Mesothelial cell of epicardium (in vitro differentiated cells): Measurements from ENCODE around the gene SMC3. TPM values are rescaled to one million over a fixed set of nuclear protein-coding genes. Genes with fewer than 3 reads are reported as not detected.

Source experiments
- DNase-seq, 2 experiments: peaks; one replicate each; pipeline ENCODE4 v3.0.0; 2021; ENCODE audit warnings: low spot score in 2 of 2; ENCODE audit not compliant: unreplicated experiment in 2 of 2
- H3K27ac Mint-ChIP-seq: 2 replicates; pipeline ENCODE4 v1.8.0; 2021; ENCODE audit warnings: mixed read lengths
- H3K27me3 Mint-ChIP-seq: 2 replicates; pipeline ENCODE4 v1.8.0; 2021; ENCODE audit warnings: low read depth, mixed read lengths
- H3K36me3 Mint-ChIP-seq: 2 replicates; pipeline ENCODE4 v1.8.0; 2021; ENCODE audit warnings: mixed read lengths
- H3K4me1 Mint-ChIP-seq: 2 replicates; pipeline ENCODE4 v1.8.0; 2021; ENCODE audit warnings: mixed read lengths
- H3K4me3 Mint-ChIP-seq: 2 replicates; pipeline ENCODE4 v1.8.0; 2021; ENCODE audit warnings: mild to moderate bottlenecking, moderate library complexity, mixed read lengths
- H3K9me3 Mint-ChIP-seq: 2 replicates; pipeline ENCODE4 v1.8.0; 2021; ENCODE audit warnings: mixed read lengths
- total RNA-seq: library from RNA; stranded (reverse); gene quantifications from 3 replicates; pipeline ENCODE4 v1.2.1, GENCODE V29; 2021
- TF ChIP-seq, protein P1 (sequence below): fragments of 200-600 bp; sonication (generic); IDR thresholded peaks from one replicate; pipeline ENCODE4 v1.5.0; 2021; ENCODE audit warnings: antibody characterized with exemption; ENCODE audit not compliant: unreplicated experiment

The SMC3 gene
- total RNA-seq, 1 donor from 2014 or later, result 47.2 TPM

DNA sequence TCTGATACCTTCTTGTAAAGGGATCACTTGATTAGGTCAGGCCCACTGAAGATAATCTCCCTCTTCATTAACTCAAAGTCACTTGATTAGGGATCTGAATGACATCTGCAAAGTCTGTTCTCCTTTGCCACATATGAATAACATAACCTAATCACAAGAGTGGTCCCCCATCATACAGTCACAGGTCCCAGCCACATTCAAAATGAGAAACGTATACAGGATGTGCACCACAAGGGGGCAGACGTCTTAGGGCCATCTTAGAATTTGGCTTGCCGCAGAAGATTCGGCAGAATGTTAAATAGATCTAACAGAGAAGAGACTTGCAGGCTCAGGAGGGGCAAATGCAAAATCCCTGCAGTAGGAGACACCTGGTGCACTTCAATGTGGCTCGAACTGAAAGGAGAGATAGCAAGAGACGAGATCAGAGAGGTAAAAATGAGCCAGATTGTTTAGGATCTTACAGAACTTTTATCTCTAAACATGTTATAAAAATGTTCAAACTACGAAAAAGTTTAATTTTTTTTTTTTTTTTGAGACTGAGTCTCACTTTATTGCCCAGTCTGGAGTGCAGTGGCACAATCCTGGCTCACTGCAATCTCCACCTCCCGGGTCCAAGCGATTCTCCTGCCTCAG is 10.4 kb upstream of the SMC3 start:
- Mint-ChIP-seq H3K9me3 (peaks cover 4% of the 10 kb centered on the region), H3K27ac (no peak overlapping the region), H3K4me3 (no peak overlapping the region), H3K27me3 (peaks cover 2% of the 10 kb centered on the region), H3K4me1 (peaks cover 7% of the 10 kb centered on the region), H3K36me3 (no peaks in the 10 kb centered on the region)
- TF ChIP-seq, protein P1, sequence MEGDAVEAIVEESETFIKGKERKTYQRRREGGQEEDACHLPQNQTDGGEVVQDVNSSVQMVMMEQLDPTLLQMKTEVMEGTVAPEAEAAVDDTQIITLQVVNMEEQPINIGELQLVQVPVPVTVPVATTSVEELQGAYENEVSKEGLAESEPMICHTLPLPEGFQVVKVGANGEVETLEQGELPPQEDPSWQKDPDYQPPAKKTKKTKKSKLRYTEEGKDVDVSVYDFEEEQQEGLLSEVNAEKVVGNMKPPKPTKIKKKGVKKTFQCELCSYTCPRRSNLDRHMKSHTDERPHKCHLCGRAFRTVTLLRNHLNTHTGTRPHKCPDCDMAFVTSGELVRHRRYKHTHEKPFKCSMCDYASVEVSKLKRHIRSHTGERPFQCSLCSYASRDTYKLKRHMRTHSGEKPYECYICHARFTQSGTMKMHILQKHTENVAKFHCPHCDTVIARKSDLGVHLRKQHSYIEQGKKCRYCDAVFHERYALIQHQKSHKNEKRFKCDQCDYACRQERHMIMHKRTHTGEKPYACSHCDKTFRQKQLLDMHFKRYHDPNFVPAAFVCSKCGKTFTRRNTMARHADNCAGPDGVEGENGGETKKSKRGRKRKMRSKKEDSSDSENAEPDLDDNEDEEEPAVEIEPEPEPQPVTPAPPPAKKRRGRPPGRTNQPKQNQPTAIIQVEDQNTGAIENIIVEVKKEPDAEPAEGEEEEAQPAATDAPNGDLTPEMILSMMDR, result peak; percentile 27
- no peak for DNase-seq

DNA sequence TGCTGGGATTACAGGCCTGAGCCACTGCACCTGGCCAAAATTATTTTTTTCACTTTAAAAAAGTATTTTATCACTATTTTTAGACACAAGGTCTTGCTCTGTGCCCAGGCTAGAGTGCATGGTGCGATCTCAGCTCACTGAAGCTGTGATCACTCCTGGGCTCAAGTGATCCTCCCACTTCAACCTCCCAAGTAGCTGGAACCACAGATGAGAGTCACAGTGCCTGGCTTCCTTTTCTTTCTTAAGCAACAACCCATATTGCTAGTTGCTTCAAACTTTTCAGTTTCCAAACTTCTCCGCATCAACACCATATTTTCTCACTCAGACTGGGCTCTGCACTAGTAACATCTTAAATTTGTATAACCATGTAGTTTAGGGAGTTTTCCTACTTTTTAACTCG is 9.5 kb upstream of the SMC3 start:
- no peaks in the 10 kb centered on the region for H3K36me3 Mint-ChIP-seq
- TF ChIP-seq, protein P1, result no peak
- DNase-seq, result no peak
- H3K27me3 Mint-ChIP-seq, result peaks cover 1% of the 10 kb centered on the region
- no peak overlapping the region for H3K27ac Mint-ChIP-seq
- H3K9me3 Mint-ChIP-seq, result peaks cover 4% of the 10 kb centered on the region
- peaks cover 7% of the 10 kb centered on the region for H3K4me1 Mint-ChIP-seq
- H3K4me3 Mint-ChIP-seq, result no peak overlapping the region

DNA sequence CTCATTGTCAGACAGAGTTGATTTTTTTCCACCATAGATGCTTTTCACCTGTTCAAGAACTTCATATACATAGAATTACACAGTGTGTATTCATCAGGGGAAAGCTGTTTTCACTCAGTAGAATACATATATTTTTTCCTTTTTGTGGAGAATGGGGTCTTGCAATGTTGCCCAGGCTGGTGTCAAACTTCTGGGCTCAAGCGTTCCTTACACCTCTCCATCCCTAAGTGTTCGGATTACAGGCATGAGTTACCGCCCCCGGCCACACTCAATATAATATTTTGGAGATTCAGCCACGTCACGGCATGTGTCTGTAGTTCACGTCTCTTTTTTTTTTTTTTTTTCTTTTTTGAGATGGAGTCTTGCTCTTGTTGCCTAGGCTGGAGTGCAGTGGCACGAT is 7.5 kb upstream of the SMC3 start:
- Mint-ChIP-seq H3K36me3 (no peaks in the 10 kb centered on the region), H3K27ac (no peak overlapping the region), H3K4me1 (peaks cover 4% of the 10 kb centered on the region), H3K27me3 (peaks cover 1% of the 10 kb centered on the region), H3K9me3 (peaks cover 4% of the 10 kb centered on the region), H3K4me3 (no peak overlapping the region)
- TF ChIP-seq, protein P1, result no peak
- DNase-seq, result no peak

DNA sequence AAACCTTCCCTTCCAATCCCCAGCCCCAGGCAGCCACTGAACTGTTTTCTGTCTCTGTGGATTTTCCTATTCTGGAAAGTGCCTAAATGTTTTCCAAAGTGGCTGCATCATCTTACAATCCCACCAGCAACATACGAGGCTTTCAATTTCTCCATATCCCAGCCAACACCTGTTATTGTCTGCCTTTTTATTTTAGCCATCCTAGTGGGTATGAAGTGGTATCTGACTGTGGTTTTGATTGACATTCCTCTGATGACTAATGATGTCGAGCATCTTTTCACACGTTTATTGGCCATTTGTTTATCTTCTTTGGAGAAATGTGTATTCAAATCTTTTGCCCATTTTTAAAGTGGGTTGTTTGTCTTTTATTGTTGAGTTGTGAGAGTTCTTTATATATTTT is 6.2 kb upstream of the SMC3 start:
- DNase-seq, result no peak
- H3K27ac Mint-ChIP-seq, result no peak overlapping the region
- H3K36me3 Mint-ChIP-seq, result no peaks in the 10 kb centered on the region
- TF ChIP-seq, protein P1, result no peak
- no peak overlapping the region for H3K4me3 Mint-ChIP-seq
- H3K27me3 Mint-ChIP-seq, result peaks cover 1% of the 10 kb centered on the region
- peaks cover 4% of the 10 kb centered on the region for H3K9me3 Mint-ChIP-seq
- peaks cover 4% of the 10 kb centered on the region for H3K4me1 Mint-ChIP-seq

DNA sequence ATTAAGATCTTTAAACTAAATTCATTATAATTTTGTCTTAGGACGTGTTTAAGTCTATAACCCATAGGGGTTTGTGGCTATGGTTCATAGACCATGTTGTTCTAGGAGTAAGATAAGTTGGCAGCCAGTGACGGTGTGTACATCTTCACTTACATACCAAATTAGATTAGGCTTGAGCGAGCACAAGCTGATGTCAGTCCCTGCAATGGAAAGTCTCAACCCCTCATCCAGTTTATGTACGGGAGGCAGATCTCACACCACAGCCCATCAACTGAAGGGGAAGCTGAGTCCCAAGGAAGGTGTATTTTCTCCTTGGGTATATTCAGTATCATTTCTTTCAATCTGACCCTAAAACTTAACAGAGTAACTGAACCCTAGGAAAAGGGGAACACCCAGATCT is 5.1 kb upstream of the SMC3 start:
- no peaks in the 10 kb centered on the region for H3K36me3 Mint-ChIP-seq
- no peak overlapping the region for H3K27ac Mint-ChIP-seq
- H3K27me3 Mint-ChIP-seq, result peaks cover 1% of the 10 kb centered on the region
- TF ChIP-seq, protein P1, result no peak
- H3K4me3 Mint-ChIP-seq, result no peak overlapping the region
- H3K9me3 Mint-ChIP-seq, result peaks cover 4% of the 10 kb centered on the region
- no peak for DNase-seq
- peaks cover 10% of the 10 kb centered on the region for H3K4me1 Mint-ChIP-seq

DNA sequence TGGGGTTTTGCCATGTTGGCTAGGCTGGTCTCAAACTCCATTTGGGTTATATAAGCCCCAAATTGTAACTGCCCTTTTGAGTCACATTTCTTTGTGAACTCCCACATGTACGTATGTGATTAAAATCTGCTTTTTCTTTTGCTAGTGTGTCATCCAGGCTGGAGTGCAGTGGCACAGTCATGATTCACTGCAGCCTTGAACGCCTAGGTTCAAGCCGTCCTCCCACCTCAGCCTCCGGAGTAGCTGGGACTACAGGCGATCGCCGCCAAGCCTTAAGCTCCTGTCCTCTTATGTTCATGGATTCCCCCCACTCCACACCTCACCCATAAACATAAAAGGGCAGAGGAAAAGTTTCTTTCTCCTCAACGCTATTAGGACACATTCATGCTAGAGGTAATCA is 4.4 kb upstream of the SMC3 start:
- DNase-seq, result no peak
- TF ChIP-seq, protein P1, result no peak
- Mint-ChIP-seq H3K9me3 (peaks cover 4% of the 10 kb centered on the region), H3K4me1 (peaks cover 10% of the 10 kb centered on the region), H3K27ac (no peak overlapping the region), H3K36me3 (no peaks in the 10 kb centered on the region), H3K27me3 (peaks cover 1% of the 10 kb centered on the region), H3K4me3 (no peak overlapping the region)
